B cell (primary cell): ENCODE results near the gene DCUN1D2. TPM values are rescaled to one million over a fixed set of nuclear protein-coding genes. Genes with fewer than 3 reads are reported as not detected.

Source experiments
- ATAC-seq: fragments of 200-7000 bp; cut with Tn5 transposase; one replicate; pipeline ENCODE4 v1.10.0; 2021; ENCODE audit warnings: low read depth, mild to moderate bottlenecking, moderate number of reproducible peaks, moderate library complexity
- CTCF ChIA-PET: fragments of 350-600 bp; sonication (Branson Sonifier 250); formaldehyde crosslinking; loops from one replicate; lab custom pipeline; 2021; ENCODE audit warnings: antibody characterized with exemption, inconsistent platforms; lab: Charles Lee
- POLR2A ChIA-PET: fragments of 350-600 bp; sonication (Branson Sonifier 250); formaldehyde crosslinking; loops from one replicate; lab custom pipeline; 2021; ENCODE audit warnings: antibody characterized with exemption; lab: Charles Lee
- DNase-seq: peaks from one replicate; pipeline ENCODE4 v3.0.0; 2013
- H2AFZ ChIP-seq: 2 replicates; pipeline ENCODE4 v1.6.1; 2012; ENCODE audit warnings: mild to moderate bottlenecking, low read depth, low read length; ENCODE audit not compliant: insufficient read depth, poor library complexity, severe bottlenecking
- H3K27ac ChIP-seq, 2 donors: 1 replicate in 1 of 2; 2 replicates in 1 of 2; pipeline ENCODE4 v1.5.1; 2012 to 2013; ENCODE audit warnings: low read length in 2 of 2, mild to moderate bottlenecking in 2 of 2, moderate library complexity in 1 of 2
- H3K27me3 ChIP-seq, 4 experiments: fragments of 200-600 bp in 1 of 4; sonication (generic) in 1 of 4; replicated peaks in 1 of 4; 1 replicate in 2 of 4; 2 replicates in 2 of 4; pipeline versions ENCODE4 v1.6.1 to v1.7.0; 2013 to 2016; ENCODE audit warnings: low read length in 3 of 4, mild to moderate bottlenecking in 2 of 4, mixed read lengths in 1 of 4, moderate library complexity in 1 of 4; ENCODE audit not compliant: insufficient read depth in 4 of 4, control insufficient read depth in 3 of 4; ENCODE audit errors: control extremely low read depth in 1 of 4
- H3K36me3 ChIP-seq, 2 experiments: replicated peaks in 1 of 2; 1 replicate in 1 of 2; 2 replicates in 1 of 2; pipeline versions ENCODE4 v1.6.1 to v1.7.1; 2013; ENCODE audit warnings: low read length in 1 of 2; ENCODE audit not compliant: insufficient read depth in 2 of 2, control insufficient read depth in 1 of 2; ENCODE audit errors: control extremely low read depth in 1 of 2, extremely low read depth in 1 of 2
- H3K4me1 ChIP-seq, 2 donors: fragments of 200-600 bp in 1 of 2; sonication (generic) in 1 of 2; 1 replicate in 1 of 2; 2 replicates in 1 of 2; pipeline versions ENCODE4 v1.5.1 to v1.6.1; 2013 to 2017; ENCODE audit warnings: low read length in 2 of 2; ENCODE audit not compliant: control insufficient read depth in 2 of 2, insufficient read depth in 2 of 2
- H3K4me2 ChIP-seq: replicated peaks from 2 replicates; pipeline ENCODE3; 2012; ENCODE audit warnings: mild to moderate bottlenecking, low read depth, low read length; ENCODE audit not compliant: poor library complexity, severe bottlenecking
- H3K4me3 ChIP-seq, 5 experiments: fragments of 200-600 bp in 1 of 5; sonication (generic) in 1 of 5; 1 replicate in 3 of 5; 2 replicates in 2 of 5; pipeline versions ENCODE4 v1.5.1 to v1.7.0; 2011 to 2016; ENCODE audit warnings: low read length in 4 of 5, mild to moderate bottlenecking in 4 of 5, low read depth in 2 of 5, control low read depth in 1 of 5, moderate library complexity in 1 of 5; ENCODE audit not compliant: insufficient read depth in 1 of 5; ENCODE audit errors: control extremely low read depth in 1 of 5, extremely low read depth in 1 of 5
- H3K79me2 ChIP-seq: fragments of 200-600 bp; sonication (generic); one replicate; pipeline ENCODE4 v1.6.0; 2016; ENCODE audit warnings: low read length; ENCODE audit not compliant: control insufficient read depth, insufficient read depth
- H3K9ac ChIP-seq: fragments of 200-600 bp; sonication (generic); 2 replicates; pipeline ENCODE4 v1.6.1; 2017; ENCODE audit warnings: mild to moderate bottlenecking, low read length, moderate library complexity
- H3K9me3 ChIP-seq, 3 donors: one replicate each; pipeline versions ENCODE4 v1.6.1 to v1.7.1; 2013; ENCODE audit warnings: low read length in 2 of 3; ENCODE audit not compliant: control insufficient read depth in 2 of 3, insufficient read depth in 1 of 3; ENCODE audit errors: control extremely low read depth in 1 of 3
- H4K20me1 ChIP-seq: 2 replicates; pipeline ENCODE4 v1.6.0; 2012; ENCODE audit warnings: mild to moderate bottlenecking, low read length; ENCODE audit not compliant: insufficient read depth, control insufficient read depth, poor library complexity, severe bottlenecking
- H3K27ac Mint-ChIP-seq: one replicate; pipeline ENCODE4 v1.8.0; 2021; ENCODE audit warnings: mixed read lengths
- H3K27me3 Mint-ChIP-seq: one replicate; pipeline ENCODE4 v1.8.0; 2021; ENCODE audit warnings: mixed read lengths
- H3K4me1 Mint-ChIP-seq: one replicate; pipeline ENCODE4 v1.8.0; 2021; ENCODE audit warnings: mixed read lengths
- H3K4me3 Mint-ChIP-seq: one replicate; pipeline ENCODE4 v1.8.0; 2021; ENCODE audit warnings: mixed read lengths
- H3K9me3 Mint-ChIP-seq: one replicate; pipeline ENCODE4 v1.8.0; 2022; ENCODE audit warnings: mixed read lengths; ENCODE audit not compliant: insufficient read depth
- EZH2 ChIP-seq: IDR thresholded peaks from 2 replicates; pipeline ENCODE4 v1.6.1; 2012; ENCODE audit warnings: borderline replicate concordance, low read depth, mild to moderate bottlenecking, moderate library complexity, low read length; ENCODE audit not compliant: insufficient read depth, poor library complexity, severe bottlenecking
- WGBS: methylation state at CpG from one replicate; pipeline ENCODE4 v1.1.5; 2013; ENCODE audit warnings: missing lambda C conversion rate; ENCODE audit not compliant: insufficient coverage; 5-methylcytosine and 5-hydroxymethylcytosine counted together
- intact Hi-C: fragments of 100-400 bp; cut with micrococcal nuclease; formaldehyde crosslinking; loops from one replicate; pipeline ENCODE4 v1.10.0; 2022
- polyA plus RNA-seq: library from polyadenylated mRNA; depleted of rRNA; stranded (reverse); fragments of >200 nt; gene quantifications from 2 replicates; pipeline ENCODE4 v1.2.3, GENCODE V29; 2012
- total RNA-seq, 2 donors: library from RNA; stranded (reverse); fragments of 120-200 nt in 1 of 2; gene quantifications; 1 replicate in 1 of 2; 2 replicates in 1 of 2; pipeline versions ENCODE4 v1.2.3 to v1.2.4, GENCODE V29; 2013 to 2022
- TF ChIP-seq, protein P1 (sequence below): fragments of 200-600 bp; IDR thresholded peaks from one replicate; pipeline ENCODE4 v1.8.0; 2022; ENCODE audit warnings: antibody characterized with exemption, mild to moderate bottlenecking

DCUN1D2 gene
- total and polyA plus RNA-seq, 2 donors (not counting 1 experiment from before 2014, with no cell fraction given), result 15.3 to 41.3 TPM

GRCh38 chr13:113493315-113493951 is 2.9 kb upstream of the DCUN1D2 start:
- H4K20me1 ChIP-seq, result peaks cover 7% of the 10 kb centered on the region
- H3K27me3 ChIP-seq, result no peaks in the 10 kb centered on the region
- no peak for TF ChIP-seq EZH2
- TF ChIP-seq, protein P1, sequence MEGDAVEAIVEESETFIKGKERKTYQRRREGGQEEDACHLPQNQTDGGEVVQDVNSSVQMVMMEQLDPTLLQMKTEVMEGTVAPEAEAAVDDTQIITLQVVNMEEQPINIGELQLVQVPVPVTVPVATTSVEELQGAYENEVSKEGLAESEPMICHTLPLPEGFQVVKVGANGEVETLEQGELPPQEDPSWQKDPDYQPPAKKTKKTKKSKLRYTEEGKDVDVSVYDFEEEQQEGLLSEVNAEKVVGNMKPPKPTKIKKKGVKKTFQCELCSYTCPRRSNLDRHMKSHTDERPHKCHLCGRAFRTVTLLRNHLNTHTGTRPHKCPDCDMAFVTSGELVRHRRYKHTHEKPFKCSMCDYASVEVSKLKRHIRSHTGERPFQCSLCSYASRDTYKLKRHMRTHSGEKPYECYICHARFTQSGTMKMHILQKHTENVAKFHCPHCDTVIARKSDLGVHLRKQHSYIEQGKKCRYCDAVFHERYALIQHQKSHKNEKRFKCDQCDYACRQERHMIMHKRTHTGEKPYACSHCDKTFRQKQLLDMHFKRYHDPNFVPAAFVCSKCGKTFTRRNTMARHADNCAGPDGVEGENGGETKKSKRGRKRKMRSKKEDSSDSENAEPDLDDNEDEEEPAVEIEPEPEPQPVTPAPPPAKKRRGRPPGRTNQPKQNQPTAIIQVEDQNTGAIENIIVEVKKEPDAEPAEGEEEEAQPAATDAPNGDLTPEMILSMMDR, result no peak
- Mint-ChIP-seq H3K27ac (peak overlapping the region; percentile 71), H3K4me3 (peak overlapping the region; percentile 75), H3K9me3 (no peaks in the 10 kb centered on the region), H3K4me1 (peaks cover 44% of the 10 kb centered on the region), H3K27me3 (no peaks in the 10 kb centered on the region)
- H3K4me3 ChIP-seq, result peak overlapping the region in 1 of 5 experiments; percentile 9
- peaks cover 52% of the 10 kb centered on the region for H3K79me2 ChIP-seq
- no peak overlapping the region for H3K9ac ChIP-seq
- peaks cover 4 to 23% of the 10 kb centered on the region in 2 experiments for H3K36me3 ChIP-seq
- peak overlapping the region; percentile 24 for H3K4me2 ChIP-seq
- DNase-seq (peak; percentile 15), ATAC-seq (no peak)
- peak overlapping the region in 1 of 2 donors; percentile 33 for H3K27ac ChIP-seq
- POLR2A ChIA-PET, result interaction anchor here (0.6 kb wide), 1 partner anchor 820 kb away, joined by 3 read pairs; no protein-coding TSS in a partner anchor
- peaks cover 0 to 5% (median 0%) of the 10 kb centered on the region in 3 donors for H3K9me3 ChIP-seq
- CTCF ChIA-PET, result no interaction called here
- peaks cover 24 to 27% of the 10 kb centered on the region in 2 donors for H3K4me1 ChIP-seq
- intact Hi-C loops, result no loop called here
- WGBS, result 58% methylated on average over 4 of the region's 5 CpGs
- H2AFZ ChIP-seq, result no peak overlapping the region

DNA sequence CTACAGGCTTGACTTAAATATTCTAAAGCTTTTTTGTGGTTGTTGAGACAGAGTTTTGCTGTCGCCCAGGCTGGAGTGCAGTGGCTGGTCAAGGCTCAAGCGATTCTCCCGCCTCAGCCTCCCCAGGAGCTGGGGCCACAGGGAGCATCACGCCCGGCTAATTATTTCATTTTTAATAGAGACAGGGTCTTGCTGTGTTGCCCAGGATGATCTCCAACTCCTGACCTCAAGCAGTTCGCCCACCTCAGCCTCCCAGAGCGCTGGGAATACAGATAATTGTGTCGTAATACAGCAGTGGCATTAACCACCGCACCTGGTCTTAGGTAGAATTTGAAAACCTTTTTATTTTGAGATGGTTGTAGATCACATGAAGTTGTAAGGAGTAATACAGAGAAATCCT is 1.5 kb upstream of the DCUN1D2 start:
- POLR2A ChIA-PET, result no interaction called here
- no peak for ATAC-seq
- no peaks in the 10 kb centered on the region for H3K27me3 Mint-ChIP-seq
- no peak for DNase-seq
- peak overlapping the region; percentile 82 for H3K27ac Mint-ChIP-seq
- Histone ChIP-seq H3K27me3 (no peaks in the 10 kb centered on the region), H3K4me2 (peak overlapping the region; percentile 91), H2AFZ (peak overlapping the region; percentile 87), H3K27ac (no peak overlapping the region), H4K20me1 (peaks cover 13% of the 10 kb centered on the region), H3K4me3 (no peak overlapping the region), H3K9me3 (peaks cover 0 to 2% (median 0%) of the 10 kb centered on the region in 3 donors), H3K4me1 (peaks cover 24 to 27% of the 10 kb centered on the region in 2 donors), H3K36me3 (peaks cover 1 to 11% of the 10 kb centered on the region in 2 experiments), H3K79me2 (peaks cover 67% of the 10 kb centered on the region), H3K9ac (no peak overlapping the region)
- CTCF ChIA-PET, result no interaction called here
- intact Hi-C loops, result loop anchor here (2.0 kb wide), 2 partner anchors 283 to 339 kb away; partner anchors contain the start of genes CUL4A and PCID2
- TF ChIP-seq EZH2, result no peak
- TF ChIP-seq, protein P1, result no peak
- H3K9me3 Mint-ChIP-seq, result no peaks in the 10 kb centered on the region
- H3K4me1 Mint-ChIP-seq, result peaks cover 49% of the 10 kb centered on the region
- 94% methylated on average over 8 of the region's 9 CpGs for WGBS
- peak overlapping the region; percentile 85 for H3K4me3 Mint-ChIP-seq
